GM23338 (cell line): ENCODE results near the gene C1orf198. TPM values are rescaled to one million over a fixed set of nuclear protein-coding genes. Genes with fewer than 3 reads are reported as not detected.

Experiments used
- ATAC-seq: fragments of 200-7000 bp; cut with Tn5 transposase; 3 replicates; pipeline ENCODE4 v1.9.1; 2020
- DNase-seq: peaks from one replicate; pipeline ENCODE4 v3.0.0-alpha.2; 2015; ENCODE audit warnings: low spot score
- H2AFZ ChIP-seq: fragments of 200-600 bp; sonication (generic); 2 replicates; pipeline ENCODE4 v1.8.0; 2016; ENCODE audit warnings: antibody characterized with exemption, mild to moderate bottlenecking, moderate library complexity
- H3F3A ChIP-seq: fragments of 200-600 bp; sonication (generic); replicated peaks from 2 replicates; pipeline ENCODE4 v1.8.0; 2017; ENCODE audit warnings: antibody characterized with exemption, mixed run types, low read depth
- H3K27ac ChIP-seq: fragments of 200-600 bp; sonication (generic); 2 replicates; pipeline ENCODE4 v1.6.1; 2016; ENCODE audit warnings: low read depth
- H3K27me3 ChIP-seq: fragments of 200-600 bp; sonication (generic); 2 replicates; pipeline ENCODE4 v1.8.0; 2016; ENCODE audit warnings: mild to moderate bottlenecking, mixed run types, moderate library complexity; ENCODE audit not compliant: insufficient read depth
- H3K36me3 ChIP-seq: fragments of 200-600 bp; sonication (generic); 2 replicates; pipeline ENCODE4 v1.8.0; 2016; ENCODE audit warnings: mild to moderate bottlenecking; ENCODE audit not compliant: insufficient read depth
- H3K4me1 ChIP-seq: fragments of 200-600 bp; sonication (generic); 2 replicates; pipeline ENCODE4 v1.8.0; 2016; ENCODE audit warnings: mild to moderate bottlenecking, moderate library complexity; ENCODE audit not compliant: insufficient read depth
- H3K4me2 ChIP-seq: fragments of 200-600 bp; sonication (generic); 2 replicates; pipeline ENCODE4 v1.7.1; 2017; ENCODE audit warnings: mixed run types
- H3K4me3 ChIP-seq: fragments of 200-600 bp; sonication (generic); 2 replicates; pipeline ENCODE4 v1.6.1; 2016; ENCODE audit warnings: mixed run types
- H3K79me2 ChIP-seq: fragments of 200-600 bp; sonication (generic); replicated peaks from 2 replicates; pipeline ENCODE4 v1.8.0; 2017; ENCODE audit warnings: mild to moderate bottlenecking; ENCODE audit not compliant: insufficient read depth
- H3K9me2 ChIP-seq: fragments of 200-600 bp; sonication (generic); 2 replicates; pipeline ENCODE4 v1.8.0; 2017; ENCODE audit not compliant: insufficient read depth
- H4K20me1 ChIP-seq: fragments of 200-600 bp; sonication (generic); replicated peaks from 2 replicates; pipeline ENCODE4 v1.8.0; 2017; ENCODE audit warnings: mild to moderate bottlenecking; ENCODE audit not compliant: insufficient read depth
- H3K27ac Mint-ChIP-seq: 2 replicates; pipeline ENCODE4 v1.8.0; 2020; ENCODE audit warnings: inconsistent platforms, mild to moderate bottlenecking, moderate library complexity, mixed read lengths
- H3K27me3 Mint-ChIP-seq: 3 replicates; pipeline ENCODE4 v1.8.0; 2022; ENCODE audit warnings: low read depth, mild to moderate bottlenecking, moderate library complexity, mixed read lengths, inconsistent platforms; ENCODE audit not compliant: insufficient read depth, poor library complexity
- H3K36me3 Mint-ChIP-seq: 3 replicates; pipeline ENCODE4 v1.8.0; 2021; ENCODE audit warnings: low read depth, mild to moderate bottlenecking, inconsistent platforms, moderate library complexity, mixed read lengths
- H3K4me1 Mint-ChIP-seq: 3 replicates; pipeline ENCODE4 v1.8.0; 2020; ENCODE audit warnings: mild to moderate bottlenecking, inconsistent platforms, mixed read lengths
- H3K4me3 Mint-ChIP-seq: 3 replicates; pipeline ENCODE4 v1.8.0; 2021; ENCODE audit warnings: moderate library complexity, mild to moderate bottlenecking, inconsistent platforms, mixed read lengths
- H3K9me3 Mint-ChIP-seq: 3 replicates; pipeline ENCODE4 v1.8.0; 2020; ENCODE audit warnings: moderate library complexity, mild to moderate bottlenecking, inconsistent platforms, mixed read lengths
- EZH2 ChIP-seq: fragments of 200-600 bp; sonication (generic); IDR thresholded peaks from one replicate; pipeline ENCODE4 v1.8.0; 2017; ENCODE audit warnings: antibody characterized with exemption, mild to moderate bottlenecking, low read depth; ENCODE audit not compliant: unreplicated experiment
- POLR2AphosphoS5 ChIP-seq: IDR thresholded peaks from 2 replicates; pipeline ENCODE4 v1.6.1; 2016; ENCODE audit warnings: antibody characterized with exemption, low read depth
- REST ChIP-seq: IDR thresholded peaks from one replicate; pipeline ENCODE4 v1.6.1; 2018; ENCODE audit warnings: antibody characterized with exemption; ENCODE audit not compliant: unreplicated experiment
- STAT1 ChIP-seq: IDR thresholded peaks from one replicate; pipeline ENCODE4 v1.6.1; 2016; ENCODE audit warnings: antibody characterized with exemption; ENCODE audit not compliant: unreplicated experiment
- ZNF114 ChIP-seq: fragments of 250-450 bp; sonication (Bioruptor Pico); IDR thresholded peaks from 2 replicates; pipeline ENCODE4 v1.5.0; 2020; ENCODE audit warnings: mild to moderate bottlenecking, moderate library complexity
- ZNF462 ChIP-seq: fragments of 250-450 bp; sonication (Bioruptor Pico); IDR thresholded peaks from 2 replicates; pipeline ENCODE4 v1.5.0; 2020; ENCODE audit warnings: mild to moderate bottlenecking, moderate library complexity
- polyA plus RNA-seq: library from polyadenylated mRNA; unstranded; fragments of >200 nt; fragmentation: Nextera tagmentation; extraction: Ambion mirVana; gene quantifications from 2 replicates; pipeline ENCODE4 v1.2.1, GENCODE V29; 2016
- total RNA-seq: library from RNA; depleted of rRNA; stranded (reverse); fragments of >200 nt; shearing (Covaris generic); gene quantifications from 2 replicates; pipeline ENCODE4 v1.2.3, GENCODE V29; 2014

The C1orf198 gene
- total and polyA plus RNA-seq, 2 experiments from 2014 or later = 14.9 to 46.6 TPM

- ATAC-seq = no peak
- H3K4me3 Mint-ChIP-seq = no peak overlapping the region
Observed at GRCh38 chr1:230900984-230901383, 32.7 kb upstream of the C1orf198 start.

More at GRCh38 chr1:230900984-230901383, 32.7 kb upstream of the C1orf198 start:
- H3K4me1 ChIP-seq = no peaks in the 10 kb centered on the region
- H3K36me3 ChIP-seq = no peaks in the 10 kb centered on the region
- no peaks in the 10 kb centered on the region for H3K9me2 ChIP-seq
- no peaks in the 10 kb centered on the region for H3F3A ChIP-seq
- Mint-ChIP-seq H3K36me3 (no peaks in the 10 kb centered on the region), H3K9me3 (no peaks in the 10 kb centered on the region), H3K4me1 (no peaks in the 10 kb centered on the region), H3K27ac (no peak overlapping the region), H3K27me3 (no peaks in the 10 kb centered on the region)
- no peak overlapping the region for H2AFZ ChIP-seq
- H3K4me3 ChIP-seq = no peak overlapping the region
- TF ChIP-seq ZNF114 (CRISPR knock-in tag) (no peak), POLR2AphosphoS5 (no peak), REST (no peak), ZNF462 (CRISPR knock-in tag) (no peak), STAT1 (no peak), EZH2 (no peak)
- DNase-seq = no peak
- no peak overlapping the region for H3K4me2 ChIP-seq
- no peaks in the 10 kb centered on the region for H3K79me2 ChIP-seq
- H4K20me1 ChIP-seq = no peaks in the 10 kb centered on the region; the same call in 1 of the 2 replicates
- no peak overlapping the region for H3K27ac ChIP-seq
- no peaks in the 10 kb centered on the region for H3K27me3 ChIP-seq
